ENCODE measurements around the gene XRCC4. TPM values are rescaled to one million over a fixed set of nuclear protein-coding genes. Genes with fewer than 3 reads are reported as not detected.
"Not testable (repeated sequence)": the region's sequence is repeated elsewhere in the genome, so short reads cannot be mapped to it uniquely, and the experiment has no call there.

XRCC4 gene
- total RNA-seq, 1 donor from 2014 or later = 10.0 TPM

- DNase-seq (ENCODE audit: extremely low read depth, low read depth, low spot score) = no peak
Observed at GRCh38 chr5:83107692-83108420, 30.5 kb downstream of the XRCC4 start.

GRCh38 chr5:83109380-83109779, 32.0 kb downstream of the XRCC4 start:
- no peak for DNase-seq (ENCODE audit: extremely low read depth, low read depth, low spot score)

GRCh38 chr5:83115816-83116215, 38.5 kb downstream of the XRCC4 start:
- no peak for DNase-seq (ENCODE audit: extremely low read depth, low read depth, low spot score)

GRCh38 chr5:83118471-83118870, 41.1 kb downstream of the XRCC4 start:
- no peak for DNase-seq (ENCODE audit: extremely low read depth, low read depth, low spot score)

GRCh38 chr5:83118976-83119375, 41.6 kb downstream of the XRCC4 start:
- no peak for DNase-seq (ENCODE audit: extremely low read depth, low read depth, low spot score)

- DNase-seq (ENCODE audit: extremely low read depth, low read depth, low spot score) = no peak
Observed at GRCh38 chr5:83124593-83124992, 47.2 kb downstream of the XRCC4 start.

- DNase-seq (ENCODE audit: extremely low read depth, low read depth, low spot score) = no peak
Observed at GRCh38 chr5:83125560-83125959, 48.2 kb downstream of the XRCC4 start.

GRCh38 chr5:83126501-83126900, 49.2 kb downstream of the XRCC4 start:
- DNase-seq (ENCODE audit: extremely low read depth, low read depth, low spot score) = no peak

GRCh38 chr5:83133797-83134196, 56.5 kb downstream of the XRCC4 start:
- no peak for DNase-seq (ENCODE audit: extremely low read depth, low read depth, low spot score)

- DNase-seq (ENCODE audit: extremely low read depth, low read depth, low spot score) = no peak
Observed at GRCh38 chr5:83142526-83142925, 65.2 kb downstream of the XRCC4 start.

GRCh38 chr5:83145241-83145640, 67.9 kb downstream of the XRCC4 start:
- no peak for DNase-seq (ENCODE audit: extremely low read depth, low read depth, low spot score)

- DNase-seq (ENCODE audit: extremely low read depth, low read depth, low spot score) = no peak
Observed at GRCh38 chr5:83145882-83146331, 68.6 kb downstream of the XRCC4 start.

- DNase-seq (ENCODE audit: extremely low read depth, low read depth, low spot score) = no peak
Observed at GRCh38 chr5:83146441-83146840, 69.1 kb downstream of the XRCC4 start.

GRCh38 chr5:83147593-83147992, 70.2 kb downstream of the XRCC4 start:
- DNase-seq (ENCODE audit: extremely low read depth, low read depth, low spot score) = no peak

GRCh38 chr5:83148370-83148769, 71.0 kb downstream of the XRCC4 start:
- no peak for DNase-seq (ENCODE audit: extremely low read depth, low read depth, low spot score)

- no peak for DNase-seq (ENCODE audit: extremely low read depth, low read depth, low spot score)
Observed at GRCh38 chr5:83149671-83150070, 72.3 kb downstream of the XRCC4 start.

GRCh38 chr5:83151821-83152220, 74.5 kb downstream of the XRCC4 start:
- DNase-seq (ENCODE audit: extremely low read depth, low read depth, low spot score) = no peak

- not testable (repeated sequence) for DNase-seq (ENCODE audit: extremely low read depth, low read depth, low spot score)
Observed at GRCh38 chr5:83152996-83153395, 75.6 kb downstream of the XRCC4 start.

GRCh38 chr5:83156001-83156400, 78.7 kb downstream of the XRCC4 start:
- DNase-seq (ENCODE audit: extremely low read depth, low read depth, low spot score) = no peak

- DNase-seq (ENCODE audit: extremely low read depth, low read depth, low spot score) = no peak
Observed at GRCh38 chr5:83157163-83157562, 79.8 kb downstream of the XRCC4 start.

GRCh38 chr5:83162601-83163000, 85.3 kb downstream of the XRCC4 start:
- no peak for DNase-seq (ENCODE audit: extremely low read depth, low read depth, low spot score)

GRCh38 chr5:83167538-83167937, 90.2 kb downstream of the XRCC4 start:
- no peak for DNase-seq (ENCODE audit: extremely low read depth, low read depth, low spot score)
